ENCODE results near the gene DMXL1. TPM values are rescaled to one million over a fixed set of nuclear protein-coding genes. Genes with fewer than 3 reads are reported as not detected.
A peak's percentile ranks its signal among the peaks of the same experiment; 100 is the strongest.

The DMXL1 gene
- total and polyA plus RNA-seq, 4 experiments from 2014 or later: 10.3 to 37.9 (median 23.5) TPM

- H3K27ac Mint-ChIP-seq: peak overlapping the region in 1 of 7 donors; percentile 31
- intact Hi-C loops (cut with micrococcal nuclease): no loop called here
- peaks cover 0 to 7% (median 4%) of the 10 kb centered on the region in 4 donors for H3K4me1 Mint-ChIP-seq
- H3K36me3 ChIP-seq (ENCODE audit: insufficient read depth, low read length): no peaks in the 10 kb centered on the region
- CTCF ChIA-PET (ENCODE audit: partially characterized antibody): interaction anchor here (1.0 to 2.0 kb wide), 3 partner anchors 13 to 211 kb away, joined by 3 to 4 read pairs (median 3); no protein-coding TSS in a partner anchor
- peaks cover 54 to 67% of the 10 kb centered on the region in 2 donors for H3K36me3 Mint-ChIP-seq
- peaks cover 0 to 9% (median 1%) of the 10 kb centered on the region in 8 donors for H3K9me3 Mint-ChIP-seq
- H3K4me1 ChIP-seq (ENCODE audit: insufficient read depth, low read length): no peaks in the 10 kb centered on the region
- POLR2A ChIA-PET (ENCODE audit: partially characterized antibody): interaction anchor here (1.0 kb wide), 1 partner anchor 13 kb away, joined by 3 read pairs; no protein-coding TSS in a partner anchor
- H3K4me3 ChIP-seq (ENCODE audit: low read length in 2 of 2): no peak overlapping the region
- no peaks in the 10 kb centered on the region for H3K27me3 Mint-ChIP-seq
- H3K27me3 ChIP-seq (ENCODE audit: insufficient read depth, low read length): no peaks in the 10 kb centered on the region
- H3K9me3 ChIP-seq (ENCODE audit: control insufficient read depth in 1 of 2, low read length in 2 of 2): no peaks in the 10 kb centered on the region
- H3K27ac ChIP-seq (ENCODE audit: low read depth, low read length): no peak overlapping the region
- no peak overlapping the region for H3K4me3 Mint-ChIP-seq
- DNase-seq: no peak
These were observed 129.9 kb downstream of the DMXL1 start for GRCh38 chr5:119200795-119201194.

- intact Hi-C loops (cut with micrococcal nuclease): no loop called here
- Histone ChIP-seq H3K27ac (ENCODE audit: low read depth, low read length) (no peak overlapping the region), H3K4me1 (ENCODE audit: insufficient read depth, low read length) (no peaks in the 10 kb centered on the region), H3K27me3 (ENCODE audit: insufficient read depth, low read length) (no peaks in the 10 kb centered on the region), H3K36me3 (ENCODE audit: insufficient read depth, low read length) (no peaks in the 10 kb centered on the region), H3K9me3 (ENCODE audit: control insufficient read depth in 1 of 2, low read length in 2 of 2) (no peaks in the 10 kb centered on the region), H3K4me3 (ENCODE audit: low read length in 2 of 2) (no peak overlapping the region)
- Mint-ChIP-seq H3K9me3 (peaks cover 0 to 3% (median 0%) of the 10 kb centered on the region in 8 donors), H3K4me1 (peaks cover 0 to 1% (median under 1%) of the 10 kb centered on the region in 4 donors), H3K4me3 (no peak overlapping the region), H3K36me3 (peaks cover 35 to 40% of the 10 kb centered on the region in 2 donors), H3K27ac (no peak overlapping the region), H3K27me3 (no peaks in the 10 kb centered on the region)
- CTCF ChIA-PET (ENCODE audit: partially characterized antibody): no interaction called here
- DNase-seq: no peak
- POLR2A ChIA-PET (ENCODE audit: partially characterized antibody): no interaction called here
These were observed 136.2 kb downstream of the DMXL1 start for GRCh38 chr5:119207105-119207504.

- H3K27ac Mint-ChIP-seq: peak overlapping the region in 1 of 7 donors; percentile 25
These were observed 141.1 kb downstream of the DMXL1 start for GRCh38 chr5:119212026-119212425.

GRCh38 chr5:119212676-119213075, 141.8 kb downstream of the DMXL1 start:
- POLR2A ChIA-PET (ENCODE audit: partially characterized antibody): interaction anchor here (1.7 kb wide), 1 partner anchor 14 kb away, joined by 3 read pairs; no protein-coding TSS in a partner anchor
- H3K36me3 ChIP-seq (ENCODE audit: insufficient read depth, low read length): no peaks in the 10 kb centered on the region
- H3K4me1 Mint-ChIP-seq: peaks cover 0 to 3% (median 3%) of the 10 kb centered on the region in 4 donors

More at GRCh38 chr5:119212026-119212425, 141.1 kb downstream of the DMXL1 start:
- peaks cover 0 to 3% (median 3%) of the 10 kb centered on the region in 4 donors for H3K4me1 Mint-ChIP-seq
- intact Hi-C loops (cut with micrococcal nuclease): no loop called here
- no peak overlapping the region for H3K27ac ChIP-seq (ENCODE audit: low read depth, low read length)
- H3K27me3 ChIP-seq (ENCODE audit: insufficient read depth, low read length): no peaks in the 10 kb centered on the region
- no peaks in the 10 kb centered on the region for H3K9me3 Mint-ChIP-seq
- CTCF ChIA-PET (ENCODE audit: partially characterized antibody): no interaction called here
- H3K9me3 ChIP-seq (ENCODE audit: control insufficient read depth in 1 of 2, low read length in 2 of 2): no peaks in the 10 kb centered on the region
- peaks cover 28 to 47% of the 10 kb centered on the region in 2 donors for H3K36me3 Mint-ChIP-seq
- no peak overlapping the region for H3K4me3 Mint-ChIP-seq
- no peaks in the 10 kb centered on the region for H3K27me3 Mint-ChIP-seq
- no peaks in the 10 kb centered on the region for H3K36me3 ChIP-seq (ENCODE audit: insufficient read depth, low read length)
- DNase-seq: no peak
- H3K4me3 ChIP-seq (ENCODE audit: low read length in 2 of 2): no peak overlapping the region
- no peaks in the 10 kb centered on the region for H3K4me1 ChIP-seq (ENCODE audit: insufficient read depth, low read length)
- POLR2A ChIA-PET (ENCODE audit: partially characterized antibody): no interaction called here

GRCh38 chr5:119217183-119217582, 146.3 kb downstream of the DMXL1 start:
- DNase-seq: no peak
- Histone ChIP-seq H3K27me3 (ENCODE audit: insufficient read depth, low read length) (no peaks in the 10 kb centered on the region), H3K4me3 (ENCODE audit: low read length in 2 of 2) (no peak overlapping the region), H3K4me1 (ENCODE audit: insufficient read depth, low read length) (no peaks in the 10 kb centered on the region), H3K9me3 (ENCODE audit: control insufficient read depth in 1 of 2, low read length in 2 of 2) (no peaks in the 10 kb centered on the region), H3K36me3 (ENCODE audit: insufficient read depth, low read length) (no peaks in the 10 kb centered on the region), H3K27ac (ENCODE audit: low read depth, low read length) (no peak overlapping the region)
- intact Hi-C loops (cut with micrococcal nuclease): no loop called here
- ChIA-PET POLR2A (ENCODE audit: partially characterized antibody) (no interaction called here), CTCF (ENCODE audit: partially characterized antibody) (interaction anchor here (0.6 kb wide), 1 partner anchor 64 kb away, joined by 3 read pairs; no protein-coding TSS in a partner anchor)
- no peak overlapping the region for H3K27ac Mint-ChIP-seq
- peaks cover 28 to 35% of the 10 kb centered on the region in 2 donors for H3K36me3 Mint-ChIP-seq
- no peaks in the 10 kb centered on the region for H3K27me3 Mint-ChIP-seq
- peaks cover 0 to 3% (median 2%) of the 10 kb centered on the region in 4 donors for H3K4me1 Mint-ChIP-seq
- no peaks in the 10 kb centered on the region for H3K9me3 Mint-ChIP-seq
- H3K4me3 Mint-ChIP-seq: no peak overlapping the region

More at GRCh38 chr5:119212676-119213075, 141.8 kb downstream of the DMXL1 start:
- Histone ChIP-seq H3K27ac (ENCODE audit: low read depth, low read length) (no peak overlapping the region), H3K27me3 (ENCODE audit: insufficient read depth, low read length) (no peaks in the 10 kb centered on the region), H3K4me3 (ENCODE audit: low read length in 2 of 2) (no peak overlapping the region), H3K9me3 (ENCODE audit: control insufficient read depth in 1 of 2, low read length in 2 of 2) (no peaks in the 10 kb centered on the region), H3K4me1 (ENCODE audit: insufficient read depth, low read length) (no peaks in the 10 kb centered on the region)
- CTCF ChIA-PET (ENCODE audit: partially characterized antibody): no interaction called here
- H3K27me3 Mint-ChIP-seq: no peaks in the 10 kb centered on the region
- no peaks in the 10 kb centered on the region for H3K9me3 Mint-ChIP-seq
- H3K36me3 Mint-ChIP-seq: peaks cover 29 to 47% of the 10 kb centered on the region in 2 donors
- H3K27ac Mint-ChIP-seq: no peak overlapping the region
- no peak for DNase-seq
- intact Hi-C loops (cut with micrococcal nuclease): no loop called here
- no peak overlapping the region for H3K4me3 Mint-ChIP-seq

GRCh38 chr5:119218830-119219782, 148.2 kb downstream of the DMXL1 start:
- H3K36me3 Mint-ChIP-seq: peaks cover 32 to 34% of the 10 kb centered on the region in 2 donors
- POLR2A ChIA-PET (ENCODE audit: partially characterized antibody): no interaction called here
- no peak for DNase-seq
- H3K27me3 ChIP-seq (ENCODE audit: insufficient read depth, low read length): no peaks in the 10 kb centered on the region
- CTCF ChIA-PET (ENCODE audit: partially characterized antibody): interaction anchor here (1.2 kb wide), 1 partner anchor 18 kb away, joined by 4 read pairs; no protein-coding TSS in a partner anchor
- intact Hi-C loops (cut with micrococcal nuclease): no loop called here
- no peaks in the 10 kb centered on the region for H3K4me1 ChIP-seq (ENCODE audit: insufficient read depth, low read length)
- H3K27me3 Mint-ChIP-seq: no peaks in the 10 kb centered on the region
- H3K9me3 Mint-ChIP-seq: no peaks in the 10 kb centered on the region
- H3K4me3 ChIP-seq (ENCODE audit: low read length in 2 of 2): no peak overlapping the region
- H3K4me3 Mint-ChIP-seq: no peak overlapping the region
- H3K27ac ChIP-seq (ENCODE audit: low read depth, low read length): no peak overlapping the region
- no peaks in the 10 kb centered on the region for H3K36me3 ChIP-seq (ENCODE audit: insufficient read depth, low read length)
- no peaks in the 10 kb centered on the region for H3K9me3 ChIP-seq (ENCODE audit: control insufficient read depth in 1 of 2, low read length in 2 of 2)
- no peak overlapping the region for H3K27ac Mint-ChIP-seq
- peaks cover 0 to 1% (median under 1%) of the 10 kb centered on the region in 4 donors for H3K4me1 Mint-ChIP-seq

GRCh38 chr5:119220576-119221197, 149.8 kb downstream of the DMXL1 start:
- POLR2A ChIA-PET (ENCODE audit: partially characterized antibody): no interaction called here

More at GRCh38 chr5:119220576-119221197, 149.8 kb downstream of the DMXL1 start:
- Mint-ChIP-seq H3K4me1 (peaks cover 0 to 1% (median 0%) of the 10 kb centered on the region in 4 donors), H3K27me3 (no peaks in the 10 kb centered on the region), H3K36me3 (peaks cover 26 to 27% of the 10 kb centered on the region in 2 donors), H3K9me3 (no peaks in the 10 kb centered on the region), H3K4me3 (no peak overlapping the region), H3K27ac (peak overlapping the region in 1 of 7 donors; percentile 34)
- CTCF ChIA-PET (ENCODE audit: partially characterized antibody): interaction anchor here (0.9 to 1.4 kb wide), 3 partner anchors 18 to 233 kb away, joined by 3 to 4 read pairs (median 4); partner anchors contain the start of gene DTWD2
- no peaks in the 10 kb centered on the region for H3K4me1 ChIP-seq (ENCODE audit: insufficient read depth, low read length)
- intact Hi-C loops (cut with micrococcal nuclease): no loop called here
- no peak for DNase-seq
- no peak overlapping the region for H3K4me3 ChIP-seq (ENCODE audit: low read length in 2 of 2)
- H3K36me3 ChIP-seq (ENCODE audit: insufficient read depth, low read length): no peaks in the 10 kb centered on the region
- no peaks in the 10 kb centered on the region for H3K9me3 ChIP-seq (ENCODE audit: control insufficient read depth in 1 of 2, low read length in 2 of 2)
- no peak overlapping the region for H3K27ac ChIP-seq (ENCODE audit: low read depth, low read length)
- H3K27me3 ChIP-seq (ENCODE audit: insufficient read depth, low read length): no peaks in the 10 kb centered on the region
